Esophagus (tissue), 2 donors: ENCODE results near the gene CELF3. TPM values are rescaled to one million over a fixed set of nuclear protein-coding genes. Genes with fewer than 3 reads are reported as not detected.

ENCODE experiments used
- H3K27ac ChIP-seq, 2 donors: one replicate each; pipeline ENCODE4 v1.5.1; 2013; ENCODE audit warnings: low read depth in 2 of 2, mild to moderate bottlenecking in 2 of 2, inconsistent platforms in 1 of 2, low read length in 1 of 2, moderate library complexity in 1 of 2
- H3K27me3 ChIP-seq, 2 donors: one replicate each; pipeline ENCODE4 v1.6.1; 2013; ENCODE audit warnings: low read length in 2 of 2, control low read depth in 1 of 2, mild to moderate bottlenecking in 1 of 2; ENCODE audit not compliant: insufficient read depth in 2 of 2, control insufficient read depth in 1 of 2
- H3K36me3 ChIP-seq, 2 donors: one replicate each; pipeline ENCODE4 v1.6.1; 2013; ENCODE audit warnings: low read length in 1 of 2; ENCODE audit not compliant: control insufficient read depth in 2 of 2, insufficient read depth in 2 of 2
- H3K4me1 ChIP-seq, 2 donors: one replicate each; pipeline ENCODE4 v1.6.1; 2013; ENCODE audit warnings: low read length in 1 of 2; ENCODE audit not compliant: control insufficient read depth in 2 of 2, insufficient read depth in 2 of 2
- H3K4me3 ChIP-seq, 2 donors: one replicate each; pipeline ENCODE4 v1.5.1; 2013; ENCODE audit warnings: low read length in 2 of 2, mild to moderate bottlenecking in 2 of 2, low read depth in 1 of 2, moderate library complexity in 1 of 2
- H3K9me3 ChIP-seq, 2 donors: one replicate each; pipeline ENCODE4 v1.6.1; 2013; ENCODE audit warnings: mild to moderate bottlenecking in 2 of 2, low read depth in 1 of 2, low read length in 1 of 2, moderate library complexity in 1 of 2; ENCODE audit not compliant: control insufficient read depth in 2 of 2, insufficient read depth in 1 of 2
- WGBS, 2 donors: extraction: QIAGEN DNeasy Blood & Tissue Kit; methylation state at CpG; one replicate each; pipeline ENCODE4 v1.1.7; 2013; 5-methylcytosine and 5-hydroxymethylcytosine counted together
- polyA plus RNA-seq, 2 donors: library from polyadenylated mRNA; stranded (reverse); fragments of 200-250 nt; gene quantifications; one replicate each; pipeline ENCODE4 v1.2.3, GENCODE V29; 2013
- donor health status: healthy with polysubstance abuse.
- donor health status: Bipolar disorder and iron deficiency.

CELF3 gene
- polyA plus RNA-seq, 2 donors = 0.04 to 0.05 TPM

DNA sequence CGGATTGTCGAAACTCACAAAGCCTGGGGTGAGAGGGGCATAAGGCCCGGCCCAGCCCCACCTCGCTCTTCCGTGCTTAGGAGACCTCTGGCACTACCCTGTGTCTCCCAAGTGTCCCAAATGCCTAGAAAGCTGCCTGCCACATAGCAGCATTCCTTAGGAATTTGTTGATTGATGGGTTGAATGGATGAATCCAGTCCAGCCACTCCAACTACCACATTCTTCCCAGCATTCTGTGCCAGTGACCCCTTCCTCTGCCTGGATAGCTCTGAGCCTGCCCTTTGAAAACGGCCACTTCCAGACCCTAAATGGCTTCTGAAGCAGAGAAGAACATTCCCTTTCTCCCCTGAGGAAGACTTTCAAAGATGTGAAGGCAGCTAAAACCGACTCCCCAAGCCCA, 11.5 kb downstream of the CELF3 start:
- Histone ChIP-seq H3K27ac (no peak overlapping the region), H3K27me3 (no peaks in the 10 kb centered on the region), H3K36me3 (peaks cover 3 to 10% of the 10 kb centered on the region in 2 donors), H3K4me1 (peaks cover 0 to 5% of the 10 kb centered on the region in 2 donors), H3K4me3 (no peak overlapping the region), H3K9me3 (no peaks in the 10 kb centered on the region)
- WGBS, 2 donors = 82 to 85% methylated on average over 7 of the region's 7 CpGs

DNA sequence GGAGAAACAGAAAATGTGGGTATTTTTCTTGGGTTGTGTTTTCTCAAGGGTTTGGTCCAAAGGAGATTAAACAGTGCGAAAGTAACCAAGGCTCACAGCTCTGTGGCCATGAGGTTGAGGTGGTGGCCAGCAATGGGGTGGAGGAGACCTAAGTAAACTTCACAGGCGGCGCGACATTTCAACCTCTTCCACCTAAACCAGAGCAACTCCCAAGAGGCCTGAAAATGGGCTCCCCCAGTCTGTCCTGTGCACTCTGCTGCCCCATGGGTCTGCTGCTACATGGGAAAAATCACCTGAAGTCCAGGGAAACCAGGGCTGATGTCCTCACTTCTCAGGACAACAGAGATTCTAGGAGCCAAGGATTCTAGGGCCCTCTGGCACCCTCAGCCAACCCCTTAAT, 12.4 kb downstream of the CELF3 start:
- H3K27me3 ChIP-seq = no peaks in the 10 kb centered on the region
- no peaks in the 10 kb centered on the region for H3K9me3 ChIP-seq
- H3K4me1 ChIP-seq = peaks cover 0 to 5% of the 10 kb centered on the region in 2 donors
- no peak overlapping the region for H3K27ac ChIP-seq
- no peak overlapping the region for H3K4me3 ChIP-seq
- 83 to 84% methylated on average over 4 of the region's 4 CpGs for WGBS, 2 donors
- H3K36me3 ChIP-seq = peaks cover 3 to 10% of the 10 kb centered on the region in 2 donors

DNA sequence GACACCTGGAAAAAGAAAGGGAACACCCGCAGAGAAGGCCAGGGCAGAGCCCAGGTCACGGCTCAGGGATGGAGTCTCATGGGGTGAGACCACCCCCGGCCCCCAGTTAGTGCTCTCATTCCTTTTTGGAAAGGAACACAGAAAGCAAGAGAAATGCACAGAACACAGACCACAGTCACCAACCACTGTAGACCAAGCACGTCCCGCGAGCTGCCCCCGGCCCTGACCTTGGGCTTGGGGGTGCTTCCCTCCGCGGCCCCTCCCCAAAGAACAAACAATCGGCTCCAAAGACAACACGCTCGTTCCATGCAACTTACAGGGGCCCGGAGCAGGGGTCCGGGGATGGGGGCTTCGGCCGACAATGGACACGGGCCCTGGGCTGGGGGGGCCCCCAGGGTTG, 12.8 kb downstream of the CELF3 start:
- H3K27ac ChIP-seq = no peak overlapping the region
- H3K27me3 ChIP-seq = no peaks in the 10 kb centered on the region
- WGBS, 2 donors = 56 to 64% methylated on average over 17 of the region's 17 CpGs
- H3K4me1 ChIP-seq = peaks cover 0 to 5% of the 10 kb centered on the region in 2 donors
- H3K36me3 ChIP-seq = peaks cover 7 to 10% of the 10 kb centered on the region in 2 donors
- H3K9me3 ChIP-seq = no peaks in the 10 kb centered on the region
- H3K4me3 ChIP-seq = no peak overlapping the region

DNA sequence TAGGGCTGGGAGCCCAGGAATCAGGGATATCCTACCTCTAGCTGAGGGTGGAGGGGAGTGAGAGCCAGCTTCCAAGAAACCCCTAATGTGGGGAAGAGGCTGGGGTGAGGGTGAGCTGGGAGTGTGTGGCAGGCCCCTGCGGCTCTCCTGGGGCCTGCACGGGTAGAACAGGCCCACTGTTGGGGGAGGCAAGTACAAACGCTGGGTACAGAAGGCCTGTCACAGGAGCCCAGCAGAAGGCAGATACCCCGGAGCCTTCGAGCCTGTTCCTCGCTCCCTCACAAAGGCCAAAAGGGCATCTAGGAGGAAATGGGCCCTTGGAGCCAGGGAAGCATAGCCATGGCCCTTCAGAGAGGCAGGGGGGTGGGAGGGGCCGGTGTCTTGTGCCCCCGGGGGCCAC, 13.7 kb downstream of the CELF3 start:
- peaks cover 7 to 10% of the 10 kb centered on the region in 2 donors for H3K36me3 ChIP-seq
- peaks cover 0 to 5% of the 10 kb centered on the region in 2 donors for H3K4me1 ChIP-seq
- no peak overlapping the region for H3K27ac ChIP-seq
- no peak overlapping the region for H3K4me3 ChIP-seq
- no peaks in the 10 kb centered on the region for H3K9me3 ChIP-seq
- no peaks in the 10 kb centered on the region for H3K27me3 ChIP-seq
- 48 to 52% methylated on average over 8 of the region's 8 CpGs for WGBS, 2 donors

DNA sequence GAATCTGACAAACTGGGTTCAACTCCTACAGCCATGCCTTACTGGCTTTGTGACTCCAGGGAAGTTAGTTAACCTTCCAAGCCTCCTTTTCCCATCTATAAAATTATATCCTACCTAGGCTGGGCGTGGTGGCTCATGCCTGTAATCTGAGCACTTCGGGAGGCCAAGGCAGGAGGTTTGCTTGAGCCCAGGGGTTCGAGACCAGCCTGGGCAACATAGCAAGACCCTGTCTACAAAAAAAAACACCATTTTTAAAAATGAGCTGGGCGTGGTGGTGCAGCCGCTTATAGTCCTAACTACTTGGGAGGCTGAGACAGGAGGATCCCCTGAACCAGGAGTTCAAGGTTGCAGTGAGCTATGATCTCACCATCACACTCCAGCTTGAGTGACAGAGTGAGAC, 15.1 kb downstream of the CELF3 start:
- H3K36me3 ChIP-seq = peaks cover 10 to 11% of the 10 kb centered on the region in 2 donors
- no peaks in the 10 kb centered on the region for H3K9me3 ChIP-seq

DNA sequence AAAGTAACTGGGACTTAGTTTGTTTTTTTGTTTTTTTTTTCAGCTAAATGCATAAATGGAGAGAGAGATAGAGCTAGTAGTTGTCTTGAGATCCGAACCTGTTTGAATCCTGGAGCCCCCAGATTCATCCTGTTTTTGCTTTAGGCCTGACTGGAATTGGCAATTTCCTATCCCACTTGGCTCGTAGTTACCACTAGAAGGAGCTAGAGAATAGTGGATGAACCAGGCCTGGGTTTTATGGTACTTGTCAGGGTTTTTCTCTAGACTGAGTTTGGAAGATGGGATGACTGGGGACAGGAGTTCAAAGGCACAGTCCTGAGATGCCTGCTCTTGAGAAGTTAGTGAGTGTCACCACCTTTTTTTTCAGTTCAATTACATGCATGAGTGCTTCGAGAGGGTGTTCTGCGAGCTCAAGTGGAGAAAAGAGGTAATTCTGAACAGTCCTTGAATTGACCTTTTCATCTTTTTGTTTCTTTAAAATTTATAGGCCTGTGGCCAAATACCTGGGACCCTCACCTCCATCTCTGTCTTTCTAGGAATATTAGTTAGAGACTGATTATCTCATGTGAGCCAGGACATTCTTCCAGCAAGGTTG, 23.4 kb downstream of the CELF3 start:
- Histone ChIP-seq H3K27me3 (no peaks in the 10 kb centered on the region), H3K4me1 (no peaks in the 10 kb centered on the region), H3K36me3 (peaks cover 7 to 10% of the 10 kb centered on the region in 2 donors), H3K27ac (no peak overlapping the region), H3K9me3 (no peaks in the 10 kb centered on the region), H3K4me3 (no peak overlapping the region)
- 78 to 84% methylated on average over 4 of the region's 4 CpGs for WGBS, 2 donors

More for the DNA sequence above, 15.1 kb downstream of the CELF3 start:
- no peak overlapping the region for H3K4me3 ChIP-seq
- H3K4me1 ChIP-seq = no peaks in the 10 kb centered on the region
- no peaks in the 10 kb centered on the region for H3K27me3 ChIP-seq
- no peak overlapping the region for H3K27ac ChIP-seq
- WGBS, 2 donors = 96 to 98% methylated on average over 5 of the region's 5 CpGs

DNA sequence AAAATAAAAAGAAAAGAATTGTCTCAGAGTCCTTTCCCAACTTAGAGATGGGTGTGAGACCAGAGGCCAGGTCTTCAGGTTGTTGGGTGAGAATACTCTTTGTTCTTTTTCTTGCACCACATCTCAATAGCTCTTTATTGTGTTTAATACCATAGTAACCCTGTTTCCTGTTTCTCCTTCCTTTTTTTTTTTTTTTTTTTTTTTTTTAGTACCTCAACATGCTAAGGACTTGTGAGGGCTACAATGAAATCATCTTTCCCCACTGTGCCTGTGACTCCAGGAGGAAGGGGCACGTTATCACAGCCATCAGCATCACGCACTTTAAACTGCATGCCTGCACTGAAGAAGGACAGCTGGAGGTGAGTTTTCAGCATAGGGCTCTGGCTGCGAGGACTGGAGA, 24.4 kb downstream of the CELF3 start:
- no peaks in the 10 kb centered on the region for H3K4me1 ChIP-seq
- H3K27ac ChIP-seq = no peak overlapping the region
- H3K36me3 ChIP-seq = peaks cover 3 to 10% of the 10 kb centered on the region in 2 donors
- H3K4me3 ChIP-seq = no peak overlapping the region
- no peaks in the 10 kb centered on the region for H3K9me3 ChIP-seq
- WGBS, 2 donors = 87 to 90% methylated on average over 3 of the region's 3 CpGs
- no peaks in the 10 kb centered on the region for H3K27me3 ChIP-seq

DNA sequence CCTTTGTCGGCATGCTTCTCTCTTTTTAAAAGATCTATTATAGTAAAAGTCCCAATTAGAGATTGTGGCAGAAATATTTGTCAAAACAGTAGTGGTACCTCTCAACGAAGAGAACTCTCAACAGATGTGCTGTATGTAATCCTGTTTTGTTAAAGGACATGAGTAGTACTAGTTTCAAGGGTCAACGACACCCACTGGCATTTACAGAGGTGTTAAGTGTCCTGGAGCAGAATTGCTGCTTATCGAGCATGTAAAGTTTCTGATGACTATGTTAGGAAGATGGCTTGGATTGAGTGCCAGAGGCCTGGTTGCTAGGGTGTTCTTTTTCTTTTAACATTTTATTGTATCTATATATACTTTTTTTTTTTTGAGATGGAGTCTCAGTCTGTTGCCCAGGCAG, 27.1 kb downstream of the CELF3 start:
- Histone ChIP-seq H3K27me3 (no peaks in the 10 kb centered on the region), H3K9me3 (no peaks in the 10 kb centered on the region), H3K27ac (no peak overlapping the region), H3K4me1 (no peaks in the 10 kb centered on the region), H3K36me3 (peaks cover 3 to 10% of the 10 kb centered on the region in 2 donors), H3K4me3 (no peak overlapping the region)
- WGBS, 2 donors = 88 to 89% methylated on average over 4 of the region's 4 CpGs

DNA sequence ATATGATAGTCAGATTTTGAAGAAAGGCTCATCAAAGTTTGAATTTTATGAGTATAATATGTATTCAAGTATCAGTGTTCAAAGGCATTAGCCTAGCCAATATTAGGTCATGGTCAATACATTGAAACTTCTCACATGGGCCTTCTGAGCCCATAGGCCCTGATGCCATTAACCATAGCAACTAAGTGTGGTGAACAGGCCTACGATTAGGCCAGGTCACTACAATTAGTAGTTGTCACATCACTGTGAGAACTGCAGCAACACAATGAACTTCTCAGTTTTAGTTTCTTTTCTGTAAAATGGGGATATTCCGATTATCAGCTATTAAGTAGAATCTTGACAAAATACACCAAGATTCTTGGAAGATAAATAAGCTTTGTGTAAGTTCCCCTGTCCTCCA, 30.0 kb downstream of the CELF3 start:
- H3K36me3 ChIP-seq = no peaks in the 10 kb centered on the region
- H3K4me1 ChIP-seq = no peaks in the 10 kb centered on the region
- 89% methylated on average over 2 of the region's 2 CpGs for WGBS, 2 donors
- H3K4me3 ChIP-seq = no peak overlapping the region
- H3K27me3 ChIP-seq = no peaks in the 10 kb centered on the region
- no peaks in the 10 kb centered on the region for H3K9me3 ChIP-seq
- no peak overlapping the region for H3K27ac ChIP-seq

DNA sequence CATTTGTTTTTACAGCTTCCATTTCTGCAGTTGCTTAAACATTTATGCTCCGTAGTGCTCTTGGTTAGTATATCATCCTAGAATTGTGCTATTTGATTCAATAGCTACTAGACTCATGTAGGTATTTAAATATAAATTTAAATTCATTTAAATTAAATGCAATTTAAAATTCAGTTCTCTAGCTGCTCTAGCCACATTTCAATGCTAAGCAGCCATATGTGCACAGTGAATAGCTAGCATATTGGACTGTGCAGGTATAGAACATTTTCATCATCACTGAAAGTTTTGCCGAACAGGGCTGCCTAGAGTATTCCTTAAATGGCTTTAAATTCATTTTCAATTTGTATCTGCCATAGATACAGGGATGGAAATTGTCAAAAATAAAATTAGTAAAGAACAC, 32.5 kb downstream of the CELF3 start:
- H3K4me1 ChIP-seq = no peaks in the 10 kb centered on the region
- 93 to 95% methylated on average over 2 of the region's 2 CpGs for whole genome bisulfite sequencing, 2 donors
- no peaks in the 10 kb centered on the region for H3K27me3 ChIP-seq
- no peak overlapping the region for H3K27ac ChIP-seq
- H3K36me3 ChIP-seq = no peaks in the 10 kb centered on the region
- no peaks in the 10 kb centered on the region for H3K9me3 ChIP-seq
- H3K4me3 ChIP-seq = no peak overlapping the region
